ENCODE data around the gene MX1.

DNA sequence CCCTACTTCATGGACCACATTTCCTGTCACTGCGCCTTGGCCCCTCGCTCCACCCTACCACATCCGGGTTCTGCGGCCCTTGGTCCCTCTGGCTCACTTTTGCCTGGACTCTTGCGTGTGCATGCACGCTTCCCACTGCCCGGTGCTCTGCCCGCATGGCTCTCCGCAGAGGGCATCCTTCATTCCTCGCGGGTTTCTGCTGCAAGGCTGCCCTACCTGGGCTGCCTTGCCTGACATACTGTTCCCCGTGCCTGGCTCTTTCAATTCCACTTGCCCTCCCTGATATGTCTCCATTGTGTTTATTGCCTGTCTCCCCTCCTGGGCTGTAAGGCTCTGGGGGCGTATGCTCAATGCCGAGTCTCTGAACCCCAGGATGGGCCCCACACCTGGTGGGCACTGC lies 37.8 kb upstream of the MX1 start:
- TF ChIP-seq JUN (CRISPR knock-in tag; IDR thresholded peaks at IDR 0.05) (no peak), POLR2A (IDR thresholded peaks at IDR 0.05; ENCODE audit: insufficient read depth in 1 of 2, low read depth in 2 of 2, low read length in 2 of 2) (no peak), TCF12 (IDR thresholded peaks at IDR 0.05) (no peak), TCF12 (CRISPR knock-in tag; IDR thresholded peaks at IDR 0.05) (no peak), ZNF264 (CRISPR knock-in tag; IDR thresholded peaks at IDR 0.05) (no peak), DBP (CRISPR knock-in tag; IDR thresholded peaks at IDR 0.05; ENCODE audit: not compliant biosample characterization) (no peak), PHB2 (IDR thresholded peaks at IDR 0.05; ENCODE audit: partially characterized antibody) (no peak), ZNF331 (CRISPR knock-in tag; IDR thresholded peaks at IDR 0.05) (no peak), MYC (CRISPR knock-in tag; IDR thresholded peaks at IDR 0.05; ENCODE audit: borderline replicate concordance) (no peak)
- TF ChIP-seq, protein P1, sequence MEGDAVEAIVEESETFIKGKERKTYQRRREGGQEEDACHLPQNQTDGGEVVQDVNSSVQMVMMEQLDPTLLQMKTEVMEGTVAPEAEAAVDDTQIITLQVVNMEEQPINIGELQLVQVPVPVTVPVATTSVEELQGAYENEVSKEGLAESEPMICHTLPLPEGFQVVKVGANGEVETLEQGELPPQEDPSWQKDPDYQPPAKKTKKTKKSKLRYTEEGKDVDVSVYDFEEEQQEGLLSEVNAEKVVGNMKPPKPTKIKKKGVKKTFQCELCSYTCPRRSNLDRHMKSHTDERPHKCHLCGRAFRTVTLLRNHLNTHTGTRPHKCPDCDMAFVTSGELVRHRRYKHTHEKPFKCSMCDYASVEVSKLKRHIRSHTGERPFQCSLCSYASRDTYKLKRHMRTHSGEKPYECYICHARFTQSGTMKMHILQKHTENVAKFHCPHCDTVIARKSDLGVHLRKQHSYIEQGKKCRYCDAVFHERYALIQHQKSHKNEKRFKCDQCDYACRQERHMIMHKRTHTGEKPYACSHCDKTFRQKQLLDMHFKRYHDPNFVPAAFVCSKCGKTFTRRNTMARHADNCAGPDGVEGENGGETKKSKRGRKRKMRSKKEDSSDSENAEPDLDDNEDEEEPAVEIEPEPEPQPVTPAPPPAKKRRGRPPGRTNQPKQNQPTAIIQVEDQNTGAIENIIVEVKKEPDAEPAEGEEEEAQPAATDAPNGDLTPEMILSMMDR (CRISPR knock-in tag; IDR thresholded peaks at IDR 0.05): no peak
- TF ChIP-seq, protein P2, sequence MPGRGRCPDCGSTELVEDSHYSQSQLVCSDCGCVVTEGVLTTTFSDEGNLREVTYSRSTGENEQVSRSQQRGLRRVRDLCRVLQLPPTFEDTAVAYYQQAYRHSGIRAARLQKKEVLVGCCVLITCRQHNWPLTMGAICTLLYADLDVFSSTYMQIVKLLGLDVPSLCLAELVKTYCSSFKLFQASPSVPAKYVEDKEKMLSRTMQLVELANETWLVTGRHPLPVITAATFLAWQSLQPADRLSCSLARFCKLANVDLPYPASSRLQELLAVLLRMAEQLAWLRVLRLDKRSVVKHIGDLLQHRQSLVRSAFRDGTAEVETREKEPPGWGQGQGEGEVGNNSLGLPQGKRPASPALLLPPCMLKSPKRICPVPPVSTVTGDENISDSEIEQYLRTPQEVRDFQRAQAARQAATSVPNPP (CRISPR knock-in tag; IDR thresholded peaks at IDR 0.05): no peak

Data from HepG2 (cell line).